HG02870 (cell line): ENCODE measurements around the gene SMARCD1.

Experiments
- ATAC-seq: cut with Tn5 transposase; IDR thresholded peaks from one replicate; pipeline ENCODE4 v1.9.1; 2021; ENCODE audit warnings: mild to moderate bottlenecking, moderate library complexity; ENCODE audit not compliant: unreplicated experiment

The SMARCD1 gene

DNA sequence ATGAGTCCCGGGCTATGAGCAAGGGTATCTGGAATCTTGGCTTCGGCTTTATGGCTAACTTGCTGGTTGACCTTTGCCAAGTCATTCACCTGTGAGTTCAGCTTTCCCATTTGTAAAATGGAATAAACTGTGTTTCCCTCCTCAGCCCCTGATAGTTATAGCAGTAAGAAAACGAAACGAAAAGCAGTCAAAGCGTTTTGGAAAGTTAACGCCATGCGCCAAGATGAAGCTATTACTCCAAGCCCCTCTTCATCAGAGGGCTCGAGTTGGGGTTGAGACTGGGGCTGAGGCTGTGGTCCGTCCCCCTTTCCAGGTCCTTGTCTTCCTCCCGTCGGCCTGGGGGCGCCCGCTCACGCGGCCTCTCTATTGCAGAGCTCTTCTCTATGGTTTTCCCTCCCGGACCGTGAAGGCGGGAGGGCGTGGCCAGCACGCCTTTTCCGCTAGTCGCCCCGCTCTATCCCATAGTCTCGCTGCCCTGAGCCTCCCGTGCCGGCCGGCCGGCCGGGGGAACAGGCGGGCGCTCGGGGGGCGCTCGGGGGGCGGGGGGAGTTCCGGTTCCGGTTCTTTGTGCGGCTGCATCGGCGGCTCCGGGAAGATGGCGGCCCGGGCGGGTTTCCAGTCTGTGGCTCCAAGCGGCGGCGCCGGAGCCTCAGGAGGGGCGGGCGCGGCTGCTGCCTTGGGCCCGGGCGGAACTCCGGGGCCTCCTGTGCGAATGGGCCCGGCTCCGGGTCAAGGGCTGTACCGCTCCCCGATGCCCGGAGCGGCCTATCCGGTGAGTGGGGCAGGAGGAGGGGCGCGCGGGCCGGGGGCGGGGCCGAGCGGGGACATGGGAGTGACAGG lies at the start of gene SMARCD1:
SMARCD1 (plus strand) TSS at position 568 of the 840 bp plus-strand sequence; CDS start at position 596, 28 bp downstream.
- ATAC-seq: peak; percentile 77

DNA sequence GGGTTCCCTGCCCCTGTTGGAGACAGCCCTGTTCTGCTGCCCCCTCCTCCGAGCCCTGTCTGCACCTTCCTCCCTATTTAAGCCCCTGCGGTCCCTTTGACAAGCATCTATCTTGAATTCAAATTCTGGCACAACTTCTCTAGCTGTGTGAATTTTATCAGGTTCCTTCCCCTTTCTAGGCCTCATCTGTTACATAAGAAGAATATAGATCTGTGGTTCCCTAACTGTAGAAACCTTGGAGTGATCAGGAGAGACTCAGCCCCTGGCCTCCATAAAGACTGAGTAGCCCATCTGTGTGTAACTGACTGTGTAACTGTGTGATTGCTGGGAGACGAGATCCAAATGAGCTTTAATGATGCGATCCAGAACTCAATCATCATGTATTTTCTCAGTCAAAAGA lies 46.8 kb upstream of the SMARCD1 start:
- no peak for ATAC-seq

DNA sequence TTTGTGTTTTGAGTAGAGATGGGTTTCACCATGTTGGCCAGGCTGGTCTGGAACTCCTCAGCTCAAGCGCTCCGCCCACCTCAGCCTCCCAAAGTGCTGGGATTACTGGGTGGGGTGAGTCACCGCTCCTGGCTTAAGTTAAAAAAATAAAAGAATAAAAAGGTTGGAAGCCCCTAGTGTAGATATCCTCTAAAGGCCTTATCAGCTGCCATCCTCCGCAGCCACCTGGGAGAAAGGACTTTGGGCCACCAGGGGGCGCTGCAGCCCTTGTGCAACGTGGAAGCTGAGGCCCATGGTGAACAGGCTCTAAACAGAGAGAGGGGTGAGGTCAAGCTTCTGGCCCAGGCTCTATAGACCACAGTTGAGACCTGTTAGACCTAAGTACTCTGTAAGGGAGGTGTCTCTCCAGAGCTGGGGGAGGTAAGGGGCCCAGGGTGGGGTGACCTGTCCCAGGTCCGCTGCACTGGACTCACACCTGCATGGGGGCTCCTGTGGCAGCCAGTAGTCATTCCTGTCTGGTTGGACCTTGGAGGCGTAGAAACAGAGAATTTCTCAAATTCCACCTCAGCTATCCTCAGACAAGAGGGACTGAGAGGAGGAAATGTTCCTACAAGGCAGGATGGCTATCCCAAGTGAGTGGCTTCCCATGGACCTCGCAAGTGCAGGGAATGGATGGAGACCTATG lies 45.8 kb upstream of the SMARCD1 start:
- ATAC-seq: no peak

DNA sequence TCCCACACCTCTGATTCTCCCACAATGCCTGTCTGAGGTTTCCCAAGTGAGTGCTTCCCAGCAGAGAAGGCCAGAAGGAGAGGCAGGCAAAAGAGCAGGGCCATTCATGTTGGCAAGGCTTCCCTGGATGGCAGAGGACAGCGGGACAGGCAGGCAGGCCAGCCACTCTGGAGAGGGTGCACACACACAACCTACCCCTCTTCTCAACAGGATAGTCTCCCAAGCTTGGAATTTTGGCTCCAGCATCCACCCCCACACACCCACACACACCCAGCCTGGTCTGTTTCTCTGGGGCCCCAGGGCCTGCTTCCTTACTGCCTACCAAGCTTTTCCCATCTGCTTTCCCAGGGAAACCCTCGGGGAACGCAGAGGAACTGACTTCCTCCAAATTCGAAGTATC lies 44.5 kb upstream of the SMARCD1 start:
- ATAC-seq: no peak

DNA sequence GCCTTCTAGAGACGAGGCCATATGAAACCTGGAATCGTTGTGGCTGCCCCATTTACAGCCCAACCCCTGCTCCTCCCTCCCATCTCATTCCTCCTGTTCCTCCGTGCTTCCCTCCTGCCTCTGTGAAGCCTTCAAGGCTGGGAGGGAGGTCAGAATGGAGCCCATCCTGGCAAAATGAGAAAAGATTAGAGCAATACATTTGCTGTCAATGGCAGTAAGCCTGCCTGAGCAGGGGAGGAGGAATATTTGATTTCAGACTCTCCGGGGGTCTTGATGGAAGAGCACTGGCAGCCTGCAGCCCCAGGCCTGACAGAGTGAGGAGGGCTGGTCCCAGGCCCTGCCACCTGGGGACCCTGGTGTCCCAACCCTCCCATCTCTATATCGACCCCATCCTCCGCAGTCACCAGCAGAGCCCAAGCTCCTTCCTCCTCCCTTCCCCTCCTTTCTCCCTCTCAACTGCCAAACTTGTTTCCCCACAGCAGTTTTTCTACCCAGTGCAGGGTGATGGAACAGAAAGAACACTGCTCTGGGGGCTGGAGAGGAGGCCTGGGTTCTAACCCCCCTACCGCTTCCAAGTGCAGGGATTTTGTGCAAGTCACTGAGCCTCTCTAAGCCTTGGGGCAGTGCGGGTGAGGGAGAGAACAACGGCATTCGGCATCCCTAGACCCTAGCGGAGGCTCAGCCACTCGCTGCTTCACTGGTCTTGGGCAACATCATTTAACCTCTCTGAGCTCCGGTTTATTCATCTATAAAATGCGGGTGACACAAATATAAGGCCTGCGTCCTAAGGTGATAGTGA lies 43.9 kb upstream of the SMARCD1 start:
- no peak for ATAC-seq

DNA sequence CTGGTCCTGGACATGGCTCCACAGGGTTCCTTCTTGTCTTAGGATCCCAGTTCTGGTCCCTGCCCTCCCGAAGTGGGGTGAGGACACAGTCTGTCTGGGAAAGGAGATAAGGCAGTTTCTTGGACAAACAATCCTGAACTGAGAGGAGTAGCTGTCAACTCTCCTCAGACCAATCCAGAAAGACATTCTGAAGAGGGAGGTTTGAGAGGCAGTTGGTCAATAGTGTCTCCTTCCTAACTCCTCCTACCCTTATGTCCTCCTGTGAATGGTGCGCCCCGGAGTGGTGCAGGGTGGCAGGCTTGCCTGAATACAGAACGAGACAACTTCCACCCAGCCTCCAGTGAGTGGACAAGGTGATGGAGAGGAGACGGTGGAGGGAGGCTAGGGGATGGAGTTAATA lies 43.2 kb upstream of the SMARCD1 start:
- ATAC-seq: no peak

DNA sequence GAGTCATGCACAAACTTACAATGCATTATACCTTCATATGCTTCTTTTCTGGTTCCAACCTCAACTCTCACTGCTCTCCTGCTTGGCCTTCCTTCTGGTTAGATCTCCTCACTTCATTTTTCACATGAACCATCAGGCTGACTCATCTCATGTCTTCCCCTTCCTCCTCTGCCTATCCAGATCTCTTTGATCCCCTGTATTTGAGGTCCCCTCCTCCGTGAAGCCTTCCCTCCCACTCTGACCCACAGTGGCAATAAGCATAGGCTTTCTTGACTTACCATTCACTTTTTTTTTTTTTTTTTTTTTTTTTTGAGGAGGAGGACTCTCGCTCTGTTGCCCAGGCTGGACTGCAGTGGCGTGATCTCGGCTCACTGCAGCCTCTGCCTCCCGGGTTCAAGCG lies 42.4 kb upstream of the SMARCD1 start:
- no peak for ATAC-seq

DNA sequence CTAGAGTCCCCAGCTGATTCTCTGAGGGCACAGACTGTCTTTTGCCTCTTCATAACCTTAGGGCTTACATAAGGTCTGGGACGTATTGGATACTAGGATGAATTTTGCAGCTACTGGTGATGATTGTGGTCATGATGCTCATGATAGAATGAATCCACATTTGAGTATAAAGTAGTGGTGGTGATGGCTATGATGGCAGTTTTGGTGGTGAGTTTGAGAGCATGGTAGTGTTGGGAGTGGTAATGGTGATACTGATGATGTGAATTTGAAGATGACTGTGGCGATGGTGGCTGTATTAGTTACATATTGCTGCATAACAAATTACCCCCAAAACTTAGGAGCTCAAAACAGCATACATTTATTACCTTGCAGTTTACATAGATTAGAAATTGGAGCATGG lies 41.8 kb upstream of the SMARCD1 start:
- ATAC-seq: no peak

DNA sequence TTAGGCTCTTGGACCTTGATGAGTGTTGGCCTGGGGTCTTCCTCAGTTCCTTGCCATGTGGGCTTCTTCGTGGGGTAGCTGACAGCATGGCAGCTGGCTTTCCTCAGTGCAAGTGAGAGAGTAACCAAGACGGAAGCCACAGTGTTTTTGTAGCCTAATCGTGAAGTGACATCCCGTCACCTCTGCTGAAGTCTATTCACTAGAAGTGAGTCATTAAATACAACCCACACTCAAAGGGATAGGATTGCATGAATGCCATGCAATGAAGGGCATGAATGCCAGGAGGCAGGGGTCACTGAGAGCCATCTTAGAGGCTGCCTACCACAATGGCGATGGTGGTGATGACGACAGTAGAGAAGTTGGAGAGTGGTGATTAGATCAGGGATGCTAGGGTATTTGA lies 41.3 kb upstream of the SMARCD1 start:
- no peak for ATAC-seq

DNA sequence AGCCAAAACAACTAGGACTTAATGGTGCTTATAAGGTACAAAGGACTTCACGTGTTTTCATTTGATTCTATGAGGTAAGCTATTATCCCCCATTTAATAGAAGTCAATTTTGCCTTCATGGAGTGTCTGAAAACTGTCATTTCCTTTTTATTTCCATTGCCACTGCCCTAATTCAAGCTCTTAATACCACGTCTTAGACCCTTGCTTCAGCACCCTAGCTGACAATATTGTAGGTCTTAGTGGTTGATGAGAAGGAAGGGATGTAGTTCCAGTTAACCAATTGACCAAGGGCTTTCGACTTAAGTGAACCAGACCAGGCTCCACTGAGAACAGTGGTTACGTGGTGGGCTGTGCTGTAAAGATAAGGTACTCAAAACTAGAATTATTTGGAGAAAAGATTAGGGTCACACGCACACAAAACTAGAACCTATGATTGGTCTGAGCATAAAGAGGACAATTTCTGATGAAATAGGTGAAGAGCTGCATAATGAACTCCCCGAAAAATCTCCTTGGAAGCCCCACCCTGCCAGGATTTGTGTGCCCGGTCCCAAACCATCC lies 37.4 kb upstream of the SMARCD1 start:
- no peak for ATAC-seq

DNA sequence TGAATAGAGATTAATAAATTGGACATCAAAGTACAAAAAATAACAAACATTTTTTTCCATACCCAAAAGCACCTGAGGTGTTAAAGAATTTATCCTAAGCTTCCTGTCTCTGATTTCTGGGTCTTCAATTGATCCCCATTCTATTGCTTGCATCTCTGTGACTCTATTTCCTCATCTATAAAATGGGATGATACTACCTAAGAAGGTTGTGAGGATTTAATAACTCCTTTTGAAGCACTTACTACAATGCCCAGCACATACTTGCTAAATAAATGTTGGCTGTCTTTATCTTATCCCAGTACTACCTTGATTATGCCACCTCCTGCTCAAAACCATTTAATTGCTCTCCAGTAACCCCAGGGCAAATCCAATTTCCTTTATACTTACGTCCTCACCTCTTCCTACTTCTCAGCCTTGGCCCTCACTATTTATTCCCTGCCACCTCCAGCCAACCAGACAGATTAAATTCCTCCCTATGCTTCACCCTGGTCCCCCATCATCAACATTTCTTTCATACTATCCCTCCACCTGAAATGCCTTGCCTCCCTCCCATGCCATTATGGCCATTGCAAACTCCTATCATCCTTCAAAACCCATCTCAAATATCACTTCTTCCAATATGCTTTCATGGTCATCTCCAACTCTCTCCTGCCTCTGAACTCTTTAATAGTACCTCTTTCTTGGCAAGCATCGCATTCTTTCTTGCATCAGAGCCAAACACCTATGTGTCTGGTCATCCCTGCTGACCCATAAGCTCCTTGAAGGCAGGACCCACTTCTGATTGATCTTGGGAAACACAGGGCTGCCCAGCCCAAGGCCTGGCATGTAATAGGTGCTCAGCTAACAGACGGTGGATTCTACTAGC lies 35.7 kb upstream of the SMARCD1 start:
- ATAC-seq: no peak

DNA sequence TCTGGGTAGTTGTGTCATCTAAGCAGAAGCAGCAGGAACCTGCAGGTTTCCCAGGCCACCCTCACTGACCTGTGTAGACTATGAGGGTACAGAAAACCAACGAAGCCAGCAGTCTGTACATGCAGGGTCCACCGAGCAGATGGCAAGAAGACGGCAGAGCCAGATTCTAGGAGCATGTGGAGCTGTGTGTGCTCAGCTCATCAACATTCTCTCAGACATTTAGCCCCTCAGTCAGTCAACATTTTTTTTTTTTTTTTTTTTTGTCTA lies 35.1 kb upstream of the SMARCD1 start:
- ATAC-seq: no peak

DNA sequence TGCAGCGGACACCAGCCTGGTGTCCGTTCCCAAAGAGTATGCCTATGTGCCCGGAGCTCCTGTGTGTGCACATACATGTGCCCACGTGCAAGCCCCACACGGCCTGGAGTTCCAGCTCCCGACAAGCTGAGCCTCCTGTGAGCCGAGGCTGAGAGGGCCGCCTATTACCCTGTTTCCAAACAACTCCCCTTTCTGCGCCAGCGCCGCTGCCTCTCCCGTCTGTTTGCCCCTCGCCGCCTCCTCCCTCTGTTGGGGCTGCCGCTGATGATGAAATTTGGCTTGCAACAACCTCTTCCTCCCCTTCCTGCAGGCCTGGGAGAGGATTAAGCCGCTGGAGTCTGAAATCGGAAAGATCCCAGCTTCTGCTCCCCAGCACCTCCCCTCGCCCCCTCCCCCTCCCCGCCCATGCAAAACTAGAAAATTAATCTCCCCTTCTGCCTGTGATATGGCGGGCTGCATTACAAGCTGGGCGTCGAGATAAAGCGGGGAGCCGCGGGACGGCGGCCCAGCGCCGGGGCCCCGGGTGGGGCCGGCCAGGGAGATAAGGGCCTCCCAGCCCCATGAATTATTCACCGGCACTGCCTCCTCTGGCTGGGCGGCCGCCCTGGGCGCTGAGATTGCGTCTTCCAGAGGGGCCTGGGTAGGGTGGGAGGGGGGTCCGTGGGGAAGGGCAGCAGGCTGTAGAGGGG lies 34.6 kb upstream of the SMARCD1 start:
- ATAC-seq: no peak

DNA sequence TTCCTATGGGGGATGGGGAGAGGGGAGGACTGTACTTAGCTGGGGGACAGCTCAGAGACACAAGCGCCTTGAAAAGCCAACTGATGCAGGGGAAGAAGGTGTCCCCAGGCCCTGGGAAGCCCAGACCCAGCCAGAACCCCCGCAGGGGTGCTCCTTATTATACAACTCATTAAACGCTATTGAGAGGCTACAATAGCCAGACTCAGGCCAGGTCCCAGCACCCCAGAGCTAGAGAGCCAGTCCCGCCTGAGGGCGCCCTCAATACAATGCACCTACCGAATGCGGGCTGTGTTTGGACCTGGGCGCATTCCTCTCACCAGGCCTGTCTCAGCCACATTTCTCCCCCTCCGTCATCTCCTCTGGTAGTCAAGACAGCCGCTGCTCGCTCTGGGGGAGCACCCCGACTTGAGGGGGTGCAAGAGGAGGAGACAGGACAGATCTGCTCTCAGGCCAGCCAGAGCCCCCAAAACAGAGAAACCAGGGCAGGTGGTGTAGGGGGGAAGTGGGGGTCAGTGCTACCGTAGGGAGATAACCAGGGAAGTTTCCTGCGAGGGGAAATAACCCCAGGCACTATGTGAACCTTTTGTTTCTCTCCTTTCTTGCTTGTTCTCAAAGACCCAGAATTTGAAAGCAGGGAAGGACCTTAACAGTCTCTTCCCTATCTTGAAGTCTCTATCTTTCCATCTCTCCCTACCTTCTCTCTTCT lies 33.9 kb upstream of the SMARCD1 start:
- ATAC-seq: no peak

DNA sequence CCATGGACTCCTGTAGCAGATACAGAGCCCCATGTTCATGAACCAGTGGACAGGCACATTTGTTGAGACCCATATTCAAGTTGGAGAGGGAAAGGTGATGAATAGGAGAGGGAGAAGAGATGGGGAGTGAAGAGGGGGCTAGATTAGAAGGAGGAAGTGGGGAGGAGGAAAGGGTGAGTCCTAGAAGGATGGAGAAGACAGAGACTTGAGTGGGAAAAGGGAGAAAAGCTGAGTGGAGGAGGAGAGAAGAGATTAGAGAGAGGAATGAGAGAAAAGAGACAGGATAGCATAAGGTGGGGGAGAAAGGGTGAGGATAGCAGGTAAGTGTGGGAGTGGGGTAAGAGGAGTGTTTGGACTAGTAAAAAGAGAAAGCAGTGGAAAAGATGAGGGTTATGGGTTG lies 32.6 kb upstream of the SMARCD1 start:
- no peak for ATAC-seq

DNA sequence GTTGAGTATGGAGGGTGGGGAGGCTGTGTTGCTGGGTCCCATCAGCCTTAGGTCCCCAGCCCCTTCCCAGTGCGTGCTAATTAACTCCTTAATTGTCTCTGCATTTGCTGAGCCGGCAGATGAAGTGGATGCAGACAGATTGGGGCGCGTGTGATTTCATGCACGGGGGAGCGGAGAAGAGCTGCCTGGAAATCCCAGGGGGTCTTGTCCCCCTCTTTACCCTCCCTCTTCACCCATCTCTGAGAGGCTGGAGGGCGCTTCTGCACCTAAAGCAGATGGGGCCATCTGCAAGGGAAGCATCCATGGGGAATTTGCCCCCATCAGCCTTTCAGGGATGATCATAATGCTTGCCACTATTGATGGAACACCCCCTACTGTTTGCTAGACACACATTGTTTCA lies 32.2 kb upstream of the SMARCD1 start:
- ATAC-seq: no peak

DNA sequence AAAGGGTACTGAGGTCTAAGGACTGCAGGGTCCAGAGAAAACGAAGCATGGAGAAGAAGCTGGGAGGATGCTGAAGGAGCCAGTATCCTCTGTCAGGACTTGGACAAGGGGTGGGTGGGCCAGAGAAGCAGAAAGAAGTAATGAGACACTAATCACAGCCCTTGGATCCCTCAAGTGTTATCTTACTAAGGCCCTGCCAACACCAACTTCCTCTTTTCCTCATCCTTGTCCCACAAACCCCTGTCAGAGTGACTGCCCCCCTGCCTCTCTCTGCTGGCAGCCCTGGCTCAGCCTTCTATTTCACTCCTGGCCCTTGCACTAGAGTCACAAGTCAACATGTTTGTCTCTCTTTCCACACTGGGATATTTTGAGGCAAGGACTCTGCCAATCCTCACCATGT lies 31.6 kb upstream of the SMARCD1 start:
- ATAC-seq: no peak

DNA sequence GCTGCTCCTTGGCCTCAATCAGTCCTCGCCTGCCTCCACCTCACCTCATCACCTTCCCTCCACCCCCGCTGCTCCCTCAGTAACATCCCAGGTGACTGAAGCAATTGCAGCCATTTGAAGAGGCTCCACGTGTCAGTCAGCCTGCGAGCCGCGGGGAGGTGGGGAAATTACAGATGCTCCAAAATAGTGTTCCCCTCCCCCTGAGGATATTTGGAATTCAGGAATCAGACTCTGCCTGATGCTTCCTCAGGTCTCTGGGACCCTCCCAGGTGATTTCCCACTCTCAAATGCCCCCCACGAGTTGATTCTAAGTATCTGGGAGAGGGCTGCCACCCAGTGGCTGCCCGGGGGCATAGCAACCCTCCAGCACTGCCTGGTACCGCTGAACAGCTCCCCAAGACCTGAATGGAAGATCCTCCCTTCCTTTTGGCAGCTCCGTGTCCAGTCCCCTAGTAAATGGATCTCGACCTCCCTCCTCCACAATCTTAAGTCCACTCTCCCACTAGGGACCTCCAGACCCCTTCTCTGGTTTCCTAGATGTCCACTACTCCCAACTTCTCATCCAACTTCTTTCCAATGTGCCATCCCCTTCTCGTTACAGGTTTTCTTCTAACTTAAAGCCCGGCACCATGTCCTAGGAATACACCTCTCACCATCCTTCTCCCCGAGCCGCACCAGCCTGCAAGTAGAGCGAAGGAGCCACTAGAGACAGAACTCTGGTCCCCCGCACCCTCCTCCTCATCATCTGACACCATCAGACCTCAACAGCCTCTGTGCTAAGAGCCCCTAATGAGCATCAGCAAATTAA lies 29.1 kb upstream of the SMARCD1 start:
- ATAC-seq: no peak

DNA sequence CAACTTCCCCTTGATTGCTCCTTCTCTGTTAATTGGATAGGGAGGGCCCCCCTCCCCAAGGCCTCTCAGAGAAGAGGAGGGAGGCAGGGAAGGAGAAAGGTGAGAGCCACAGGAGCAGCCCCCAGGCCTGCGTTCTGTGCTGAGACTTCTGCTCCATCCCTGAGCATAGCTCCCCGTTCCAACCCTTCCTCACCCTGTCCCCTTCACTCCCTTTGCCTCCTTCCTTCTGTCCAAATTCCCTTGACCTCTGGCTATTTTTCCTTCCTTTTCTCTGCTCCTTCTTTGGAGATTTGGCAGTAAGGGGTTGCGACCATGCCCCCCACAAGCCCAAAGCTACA lies 28.5 kb upstream of the SMARCD1 start:
- no peak for ATAC-seq
